ENCODE results near the gene C4A. TPM values are rescaled to one million over a fixed set of nuclear protein-coding genes. Genes with fewer than 3 reads are reported as not detected.

Gene C4A
- polyA plus RNA-seq, 2 of the 4 experiments (the other 2 are of a cell fraction) = 1.4 to 1.6 TPM

GRCh38 chr6:31954511-31954910 is 27.3 kb upstream of the C4A start:
- Histone ChIP-seq H3K4me3 (no peak overlapping the region), H3K4me2 (no peak overlapping the region), H3K9me3 (no peaks in the 10 kb centered on the region), H3K4me1 (peaks cover 9% of the 10 kb centered on the region; the same call in 2 of the 3 replicates), H3K27ac (no peak overlapping the region)
- ChIA-PET CTCF (interaction anchor here (0.9 to 3.2 kb wide), 2 partner anchors 25 to 57 kb away, joined by 4 to 14 read pairs; partner anchors contain the start of gene EHMT2), POLR2A (no interaction called here)
- WGBS (ENCODE audit: missing lambda C conversion rate) = 98% methylated on average over 28 of the region's 28 CpGs
- DNase-seq (ENCODE audit: low read depth in 1 of 2, low spot score in 1 of 2) (no peak), FAIRE-seq (no peak), ATAC-seq (no peak)
- TF ChIP-seq CBX2 (IDR thresholded peaks at IDR 0.05; ENCODE audit: borderline replicate concordance, low read depth) = no peak
- TF ChIP-seq ZNF302 (CRISPR knock-in tag; IDR thresholded peaks at IDR 0.05) = no peak
- TF ChIP-seq BCL3 (IDR thresholded peaks at IDR 0.05) = no peak
- no peak for TF ChIP-seq EP300 (IDR thresholded peaks at IDR 0.05)
- no peak for TF ChIP-seq HDAC2 (IDR thresholded peaks at IDR 0.05)
- no peak for TF ChIP-seq MAZ (IDR thresholded peaks at IDR 0.05; ENCODE audit: borderline replicate concordance, low read depth, low read length)
- TF ChIP-seq, protein P1, sequence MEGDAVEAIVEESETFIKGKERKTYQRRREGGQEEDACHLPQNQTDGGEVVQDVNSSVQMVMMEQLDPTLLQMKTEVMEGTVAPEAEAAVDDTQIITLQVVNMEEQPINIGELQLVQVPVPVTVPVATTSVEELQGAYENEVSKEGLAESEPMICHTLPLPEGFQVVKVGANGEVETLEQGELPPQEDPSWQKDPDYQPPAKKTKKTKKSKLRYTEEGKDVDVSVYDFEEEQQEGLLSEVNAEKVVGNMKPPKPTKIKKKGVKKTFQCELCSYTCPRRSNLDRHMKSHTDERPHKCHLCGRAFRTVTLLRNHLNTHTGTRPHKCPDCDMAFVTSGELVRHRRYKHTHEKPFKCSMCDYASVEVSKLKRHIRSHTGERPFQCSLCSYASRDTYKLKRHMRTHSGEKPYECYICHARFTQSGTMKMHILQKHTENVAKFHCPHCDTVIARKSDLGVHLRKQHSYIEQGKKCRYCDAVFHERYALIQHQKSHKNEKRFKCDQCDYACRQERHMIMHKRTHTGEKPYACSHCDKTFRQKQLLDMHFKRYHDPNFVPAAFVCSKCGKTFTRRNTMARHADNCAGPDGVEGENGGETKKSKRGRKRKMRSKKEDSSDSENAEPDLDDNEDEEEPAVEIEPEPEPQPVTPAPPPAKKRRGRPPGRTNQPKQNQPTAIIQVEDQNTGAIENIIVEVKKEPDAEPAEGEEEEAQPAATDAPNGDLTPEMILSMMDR (IDR thresholded peaks at IDR 0.05) = no peak
- no peak for TF ChIP-seq POLR2A (IDR thresholded peaks at IDR 0.05; ENCODE audit: low read length)
- TF ChIP-seq JUNB (IDR thresholded peaks at IDR 0.05) = no peak
- TF ChIP-seq PHF8 (IDR thresholded peaks at IDR 0.05; ENCODE audit: borderline replicate concordance, low read depth) = no peak
- TF ChIP-seq EHF (CRISPR knock-in tag; IDR thresholded peaks at IDR 0.05) = no peak
- no peak for TF ChIP-seq TP53 (CRISPR knock-in tag; IDR thresholded peaks at IDR 0.05)
- TF ChIP-seq MAX (IDR thresholded peaks at IDR 0.05) = no peak
- no peak for TF ChIP-seq BHLHE40 (IDR thresholded peaks at IDR 0.05; ENCODE audit: low read depth, low read length)
- TF ChIP-seq KDM1A (IDR thresholded peaks at IDR 0.05; ENCODE audit: low read depth) = no peak
- TF ChIP-seq EHMT2 (IDR thresholded peaks at IDR 0.05; ENCODE audit: low read depth) = no peak
- TF ChIP-seq NFE2L2 (conservative IDR thresholded peaks at IDR 0.05; ENCODE audit: low read length) = no peak
- TF ChIP-seq FOSL2 (IDR thresholded peaks at IDR 0.05) = no peak
- TF ChIP-seq FOSL2 (CRISPR knock-in tag; IDR thresholded peaks at IDR 0.05) = no peak
- no peak for TF ChIP-seq SMC3 (IDR thresholded peaks at IDR 0.05)

DNA sequence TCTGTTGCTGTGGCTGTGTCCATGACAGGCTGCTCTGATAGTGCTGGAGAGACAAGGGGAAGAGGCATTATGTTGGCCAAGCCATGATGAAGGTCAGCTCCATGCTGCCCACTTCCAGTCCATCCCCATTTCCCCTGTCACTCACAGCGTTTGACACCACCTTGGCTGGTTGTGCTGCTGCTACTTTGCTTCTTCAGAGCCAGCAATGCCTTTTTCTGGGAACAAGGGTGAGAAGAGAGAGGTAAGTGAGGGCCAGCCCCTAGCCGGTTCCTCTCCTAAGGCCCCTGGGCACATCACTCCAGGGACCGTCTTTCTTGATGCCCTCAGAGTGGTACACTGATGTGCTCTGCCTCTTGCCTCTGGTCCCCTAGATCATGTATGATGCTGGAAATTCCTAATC is 25.1 kb upstream of the C4A start:
- FAIRE-seq (no peak), DNase-seq (ENCODE audit: low read depth in 1 of 2, low spot score in 1 of 2) (no peak), ATAC-seq (no peak)
- WGBS (ENCODE audit: missing lambda C conversion rate) = 91% methylated on average over 3 of the region's 3 CpGs
- Histone ChIP-seq H3K4me2 (no peak overlapping the region), H3K27ac (no peak overlapping the region), H3K4me3 (no peak overlapping the region), H3K9me3 (no peaks in the 10 kb centered on the region), H3K4me1 (peaks cover 13% of the 10 kb centered on the region; the same call in 2 of the 3 replicates)
- ChIA-PET POLR2A (no interaction called here), CTCF (interaction anchor here (2.2 kb wide), 1 partner anchor 15 kb away, joined by 10 read pairs; the partner anchor contains the start of gene DXO)
- TF ChIP-seq POLR2A (IDR thresholded peaks at IDR 0.05; ENCODE audit: low read length) (no peak), NPAS2 (CRISPR knock-in tag; IDR thresholded peaks at IDR 0.05; ENCODE audit: borderline replicate concordance) (no peak), JUN (IDR thresholded peaks at IDR 0.05) (no peak), ZNF302 (CRISPR knock-in tag; IDR thresholded peaks at IDR 0.05) (no peak), KDM1A (IDR thresholded peaks at IDR 0.05; ENCODE audit: low read depth) (no peak), RCOR1 (IDR thresholded peaks at IDR 0.05; ENCODE audit: low read depth, low read length) (no peak), POLR2AphosphoS2 (conservative IDR thresholded peaks at IDR 0.05; ENCODE audit: low read length) (no peak), CHD4 (IDR thresholded peaks at IDR 0.05; ENCODE audit: borderline replicate concordance) (no peak), CBX2 (IDR thresholded peaks at IDR 0.05; ENCODE audit: borderline replicate concordance, low read depth) (no peak), RAD21 (conservative IDR thresholded peaks at IDR 0.05 in 1 of 2, IDR thresholded peaks at IDR 0.05 in 1 of 2) (no peak), EP300 (IDR thresholded peaks at IDR 0.05) (no peak), GATA3 (IDR thresholded peaks at IDR 0.05; ENCODE audit: borderline replicate concordance) (no peak), CHD2 (IDR thresholded peaks at IDR 0.05; ENCODE audit: low read length, partially characterized antibody) (no peak)
- TF ChIP-seq, protein P2, sequence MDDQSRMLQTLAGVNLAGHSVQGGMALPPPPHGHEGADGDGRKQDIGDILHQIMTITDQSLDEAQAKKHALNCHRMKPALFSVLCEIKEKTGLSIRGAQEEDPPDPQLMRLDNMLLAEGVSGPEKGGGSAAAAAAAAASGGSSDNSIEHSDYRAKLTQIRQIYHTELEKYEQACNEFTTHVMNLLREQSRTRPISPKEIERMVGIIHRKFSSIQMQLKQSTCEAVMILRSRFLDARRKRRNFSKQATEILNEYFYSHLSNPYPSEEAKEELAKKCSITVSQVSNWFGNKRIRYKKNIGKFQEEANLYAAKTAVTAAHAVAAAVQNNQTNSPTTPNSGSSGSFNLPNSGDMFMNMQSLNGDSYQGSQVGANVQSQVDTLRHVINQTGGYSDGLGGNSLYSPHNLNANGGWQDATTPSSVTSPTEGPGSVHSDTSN (IDR thresholded peaks at IDR 0.05) = no peak
- TF ChIP-seq, protein P3, sequence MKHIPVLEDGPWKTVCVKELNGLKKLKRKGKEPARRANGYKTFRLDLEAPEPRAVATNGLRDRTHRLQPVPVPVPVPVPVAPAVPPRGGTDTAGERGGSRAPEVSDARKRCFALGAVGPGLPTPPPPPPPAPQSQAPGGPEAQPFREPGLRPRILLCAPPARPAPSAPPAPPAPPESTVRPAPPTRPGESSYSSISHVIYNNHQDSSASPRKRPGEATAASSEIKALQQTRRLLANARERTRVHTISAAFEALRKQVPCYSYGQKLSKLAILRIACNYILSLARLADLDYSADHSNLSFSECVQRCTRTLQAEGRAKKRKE (CRISPR knock-in tag; IDR thresholded peaks at IDR 0.05; ENCODE audit: low read depth) = no peak
